T47D (cell line): ENCODE measurements around the gene SPAG6.

ENCODE experiments used
- DNase-seq, 2 experiments: peaks; one replicate each; pipeline versions ENCODE4 v3.0.0 to v3.0.0-alpha.2; 2011 to 2012; ENCODE audit warnings: low read depth in 1 of 2, low spot score in 1 of 2
- JUND ChIP-seq: IDR thresholded peaks from 2 replicates; pipeline ENCODE4 v1.6.1; 2012; ENCODE audit warnings: low read depth
- in situ Hi-C: cut with HindIII; loops from 2 replicates; pipeline ENCODE4 v1.10.0; 2016; ENCODE audit warnings: low sequenced_read_pairs, low pct_unique_long_range_greater_than_20kb

SPAG6 gene

GRCh38 chr10:22317771-22318565 lies 27.3 kb upstream of the SPAG6 start:
- TF ChIP-seq JUND = no peak
- no peak for DNase-seq
- in situ Hi-C loops = no loop called here

GRCh38 chr10:22318772-22319171 lies 26.5 kb upstream of the SPAG6 start:
- in situ Hi-C loops = no loop called here
- DNase-seq = no peak
- TF ChIP-seq JUND = no peak

GRCh38 chr10:22319547-22319979 lies 25.7 kb upstream of the SPAG6 start:
- no peak for DNase-seq
- in situ Hi-C loops = no loop called here
- no peak for TF ChIP-seq JUND

GRCh38 chr10:22319980-22320558 lies 25.2 kb upstream of the SPAG6 start:
- no peak for TF ChIP-seq JUND
- in situ Hi-C loops = no loop called here
- no peak for DNase-seq

GRCh38 chr10:22320591-22321155 lies 24.6 kb upstream of the SPAG6 start, which contains the start of gene BMI1:
Gene BMI1, plus strand, starts transcription at chr10:22321099. Its CDS starts 5,351 bp downstream, at chr10:22326450.
- in situ Hi-C loops = no loop called here
- TF ChIP-seq JUND = no peak
- DNase-seq = peak; percentile 88 to 90

- peak; percentile 51 to 82 for DNase-seq
- no peak for TF ChIP-seq JUND
- in situ Hi-C loops = no loop called here
These were observed 24.0 kb upstream of the SPAG6 start for GRCh38 chr10:22321156-22321923.

- in situ Hi-C loops = no loop called here
- TF ChIP-seq JUND = no peak
- no peak for DNase-seq
These were observed 23.2 kb upstream of the SPAG6 start for GRCh38 chr10:22321924-22322640.

- no peak for DNase-seq
- in situ Hi-C loops = no loop called here
- no peak for TF ChIP-seq JUND
These were observed 22.6 kb upstream of the SPAG6 start for GRCh38 chr10:22322641-22323160.

GRCh38 chr10:22323538-22324305 lies 21.6 kb upstream of the SPAG6 start:
- in situ Hi-C loops = no loop called here
- DNase-seq = no peak
- no peak for TF ChIP-seq JUND

- in situ Hi-C loops = no loop called here
- TF ChIP-seq JUND = no peak
- no peak for DNase-seq
These were observed 20.9 kb upstream of the SPAG6 start for GRCh38 chr10:22324413-22324812.

GRCh38 chr10:22324893-22325271 lies 20.4 kb upstream of the SPAG6 start:
- DNase-seq = no peak
- in situ Hi-C loops = no loop called here
- no peak for TF ChIP-seq JUND
